Sigmoid colon (tissue), 7 donors: ENCODE results near the gene FAM13A. TPM values are rescaled to one million over a fixed set of nuclear protein-coding genes. Genes with fewer than 3 reads are reported as not detected.
A peak's percentile ranks its signal among the peaks of the same experiment; 100 is the strongest.

Experiments used
- DNase-seq: peaks from one replicate; pipeline ENCODE4 v3.0.0-alpha.2; 2019
- H3K27ac ChIP-seq, 4 donors: fragments of 200-600 bp; sonication (generic); one replicate each; pipeline ENCODE4 v1.5.1; 2016 to 2019; ENCODE audit warnings: mild to moderate bottlenecking in 1 of 4
- H3K27me3 ChIP-seq, 3 donors: fragments of 200-600 bp; sonication (generic); one replicate each; pipeline ENCODE4 v1.5.1; 2019; ENCODE audit warnings: mild to moderate bottlenecking in 1 of 3
- H3K36me3 ChIP-seq, 4 donors: fragments of 200-600 bp; sonication (generic); one replicate each; pipeline ENCODE4 v1.5.1; 2016 to 2019
- H3K4me1 ChIP-seq, 4 donors: fragments of 200-600 bp; sonication (generic); one replicate each; pipeline ENCODE4 v1.5.1; 2017 to 2019
- H3K4me3 ChIP-seq, 4 donors: fragments of 200-600 bp; sonication (generic); one replicate each; pipeline ENCODE4 v1.5.1; 2017 to 2019; ENCODE audit warnings: mild to moderate bottlenecking in 2 of 4, moderate library complexity in 1 of 4
- H3K9me3 ChIP-seq, 4 donors: fragments of 200-600 bp in 3 of 4; sonication (generic) in 3 of 4; one replicate each; pipeline versions ENCODE4 v1.5.1 to v1.6.1; 2013 to 2019
- EP300 ChIP-seq, 4 donors: sonication (generic); formaldehyde crosslinking; IDR thresholded peaks; one replicate each; pipeline ENCODE4 v1.6.1; 2017; ENCODE audit warnings: antibody characterized with exemption in 4 of 4
- POLR2A ChIP-seq, 2 donors: fragments of 450-650 bp; IDR thresholded peaks; one replicate each; pipeline ENCODE4 v1.6.1; 2016; ENCODE audit warnings: antibody characterized with exemption in 2 of 2, mild to moderate bottlenecking in 2 of 2, moderate library complexity in 2 of 2
- POLR2AphosphoS5 ChIP-seq, 4 donors: sonication (generic); formaldehyde crosslinking; IDR thresholded peaks; one replicate each; pipeline ENCODE4 v1.6.1; 2017; ENCODE audit warnings: antibody characterized with exemption in 4 of 4
- WGBS, 2 donors: extraction: QIAGEN DNeasy Blood & Tissue Kit; methylation state at CpG; one replicate each; pipeline ENCODE4 v1.1.7; 2013; 5-methylcytosine and 5-hydroxymethylcytosine counted together
- intact Hi-C: fragments of 100-400 bp; cut with DNase I; formaldehyde crosslinking; loops from one replicate; pipeline ENCODE4 v1.15.1; 2023
- polyA plus RNA-seq, 3 donors: library from polyadenylated mRNA; stranded (reverse); fragments of 200-250 nt; gene quantifications; one replicate each; pipeline ENCODE4 v1.2.3, GENCODE V29; 2013
- total RNA-seq, 4 donors: library from RNA; depleted of rRNA; stranded (reverse); fragments of >200 nt; gene quantifications; one replicate each; pipeline ENCODE4 v1.1.0, GENCODE V29; 2016
- TF ChIP-seq, protein P1 (sequence below), 4 experiments: fragments of 450-650 bp in 3 of 4; fragments of 200-600 bp in 1 of 4; IDR thresholded peaks; one replicate each; pipeline ENCODE4 v1.5.1; 2016 to 2019; ENCODE audit warnings: antibody characterized with exemption in 4 of 4, mild to moderate bottlenecking in 3 of 4, moderate library complexity in 2 of 4
- donor health status: healthy with polysubstance abuse.
- donor health status: Bipolar disorder and iron deficiency.
- donor health status: healthy.

The FAM13A gene
- total and polyA plus RNA-seq, 7 donors = 9.9 to 49.7 (median 41.1) TPM

DNA sequence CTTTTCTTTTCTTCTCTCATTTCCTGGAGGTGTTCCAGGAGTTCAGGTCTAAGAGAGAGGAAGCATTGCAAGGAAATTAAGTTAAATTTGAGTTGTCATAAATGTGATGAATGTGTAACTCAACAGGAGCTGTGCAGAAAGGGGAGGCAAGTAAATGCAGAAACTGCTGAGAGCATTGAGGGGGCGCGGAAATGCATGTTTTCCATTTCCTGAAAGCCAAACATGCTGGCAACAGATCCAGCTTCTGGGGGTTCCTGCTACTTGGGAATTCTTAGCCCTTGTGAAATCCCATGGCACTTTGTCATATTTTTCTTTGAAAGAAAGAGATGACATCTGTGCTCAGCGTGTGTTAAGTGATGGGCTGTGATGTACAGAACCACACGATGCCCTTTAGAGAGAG, 325.6 kb downstream of the FAM13A start:
- Histone ChIP-seq H3K27ac (no peak overlapping the region), H3K4me1 (peaks cover 0 to 21% (median 11%) of the 10 kb centered on the region in 4 donors), H3K4me3 (no peak overlapping the region), H3K9me3 (no peaks in the 10 kb centered on the region), H3K27me3 (no peaks in the 10 kb centered on the region), H3K36me3 (peaks cover 7 to 70% (median 35%) of the 10 kb centered on the region in 4 donors)
- intact Hi-C loops = no loop called here
- no peak for TF ChIP-seq POLR2AphosphoS5 (IDR thresholded peaks at IDR 0.05)
- TF ChIP-seq, protein P1, sequence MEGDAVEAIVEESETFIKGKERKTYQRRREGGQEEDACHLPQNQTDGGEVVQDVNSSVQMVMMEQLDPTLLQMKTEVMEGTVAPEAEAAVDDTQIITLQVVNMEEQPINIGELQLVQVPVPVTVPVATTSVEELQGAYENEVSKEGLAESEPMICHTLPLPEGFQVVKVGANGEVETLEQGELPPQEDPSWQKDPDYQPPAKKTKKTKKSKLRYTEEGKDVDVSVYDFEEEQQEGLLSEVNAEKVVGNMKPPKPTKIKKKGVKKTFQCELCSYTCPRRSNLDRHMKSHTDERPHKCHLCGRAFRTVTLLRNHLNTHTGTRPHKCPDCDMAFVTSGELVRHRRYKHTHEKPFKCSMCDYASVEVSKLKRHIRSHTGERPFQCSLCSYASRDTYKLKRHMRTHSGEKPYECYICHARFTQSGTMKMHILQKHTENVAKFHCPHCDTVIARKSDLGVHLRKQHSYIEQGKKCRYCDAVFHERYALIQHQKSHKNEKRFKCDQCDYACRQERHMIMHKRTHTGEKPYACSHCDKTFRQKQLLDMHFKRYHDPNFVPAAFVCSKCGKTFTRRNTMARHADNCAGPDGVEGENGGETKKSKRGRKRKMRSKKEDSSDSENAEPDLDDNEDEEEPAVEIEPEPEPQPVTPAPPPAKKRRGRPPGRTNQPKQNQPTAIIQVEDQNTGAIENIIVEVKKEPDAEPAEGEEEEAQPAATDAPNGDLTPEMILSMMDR (IDR thresholded peaks at IDR 0.05) = no peak
- no peak for TF ChIP-seq POLR2A (IDR thresholded peaks at IDR 0.05)
- TF ChIP-seq EP300 (IDR thresholded peaks at IDR 0.05) = no peak
- 86 to 96% methylated on average over 4 of the region's 4 CpGs for WGBS, 2 donors
- no peak for DNase-seq

GRCh38 chr4:88730811-88731210, 326.2 kb downstream of the FAM13A start:
- Histone ChIP-seq H3K36me3 (peaks cover 7 to 70% (median 35%) of the 10 kb centered on the region in 4 donors), H3K9me3 (no peaks in the 10 kb centered on the region), H3K4me1 (peaks cover 0 to 15% (median 9%) of the 10 kb centered on the region in 4 donors), H3K27ac (no peak overlapping the region), H3K27me3 (no peaks in the 10 kb centered on the region), H3K4me3 (no peak overlapping the region)
- 85 to 93% methylated on average over 5 of the region's 5 CpGs for WGBS, 2 donors
- intact Hi-C loops = no loop called here
- TF ChIP-seq POLR2AphosphoS5 (IDR thresholded peaks at IDR 0.05) (no peak), POLR2A (IDR thresholded peaks at IDR 0.05) (no peak), EP300 (IDR thresholded peaks at IDR 0.05) (no peak)
- TF ChIP-seq, protein P1 (IDR thresholded peaks at IDR 0.05) = no peak
- DNase-seq = no peak

GRCh38 chr4:88729146-88729760, 327.7 kb downstream of the FAM13A start:
- Histone ChIP-seq H3K36me3 (peaks cover 7 to 63% (median 35%) of the 10 kb centered on the region in 4 donors), H3K27me3 (no peaks in the 10 kb centered on the region), H3K27ac (no peak overlapping the region), H3K9me3 (no peaks in the 10 kb centered on the region), H3K4me1 (peaks cover 0 to 9% (median 4%) of the 10 kb centered on the region in 4 donors), H3K4me3 (no peak overlapping the region)
- DNase-seq = no peak
- WGBS, 2 donors = 83 to 95% methylated on average over 6 of the region's 6 CpGs
- intact Hi-C loops = no loop called here
- no peak for TF ChIP-seq POLR2A (IDR thresholded peaks at IDR 0.05)
- TF ChIP-seq EP300 (IDR thresholded peaks at IDR 0.05) = no peak
- TF ChIP-seq, protein P1 (IDR thresholded peaks at IDR 0.05) = no peak
- TF ChIP-seq POLR2AphosphoS5 (IDR thresholded peaks at IDR 0.05) = no peak

GRCh38 chr4:88728146-88728545, 328.8 kb downstream of the FAM13A start:
- Histone ChIP-seq H3K4me3 (no peak overlapping the region), H3K27ac (no peak overlapping the region), H3K4me1 (peaks cover 0 to 9% (median 4%) of the 10 kb centered on the region in 4 donors), H3K36me3 (peaks cover 7 to 69% (median 35%) of the 10 kb centered on the region in 4 donors), H3K9me3 (no peaks in the 10 kb centered on the region), H3K27me3 (no peaks in the 10 kb centered on the region)
- intact Hi-C loops = no loop called here
- WGBS, 2 donors = 96 to 97% methylated on average over 6 of the region's 6 CpGs
- no peak for DNase-seq
- TF ChIP-seq POLR2AphosphoS5 (IDR thresholded peaks at IDR 0.05) (peak in 1 of 4 donors; percentile 20), EP300 (IDR thresholded peaks at IDR 0.05) (no peak)

DNA sequence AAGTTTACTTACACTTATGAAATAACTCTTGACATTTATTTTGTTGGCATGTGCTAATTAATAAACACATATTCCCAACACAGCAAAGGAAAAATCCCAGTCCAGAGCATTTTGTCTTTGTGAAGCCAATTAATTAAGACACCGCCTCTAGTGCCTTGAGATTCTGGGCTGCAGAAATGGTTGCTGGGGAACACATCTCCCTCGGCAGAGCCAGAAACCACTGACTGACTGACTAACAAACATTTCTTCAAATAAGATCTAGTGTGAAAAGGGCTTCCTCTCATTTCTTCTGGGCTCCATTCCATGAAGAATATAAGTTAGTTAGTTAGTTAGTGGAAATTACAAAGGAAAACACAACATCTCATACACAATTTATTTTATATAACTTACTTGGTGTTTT, 331.0 kb downstream of the FAM13A start:
- H3K9me3 ChIP-seq = no peaks in the 10 kb centered on the region
- intact Hi-C loops = no loop called here
- no peak overlapping the region for H3K4me3 ChIP-seq
- TF ChIP-seq EP300 (IDR thresholded peaks at IDR 0.05) = no peak
- H3K36me3 ChIP-seq = peaks cover 7 to 63% (median 33%) of the 10 kb centered on the region in 4 donors
- H3K27ac ChIP-seq = no peak overlapping the region
- no peak for DNase-seq
- H3K4me1 ChIP-seq = peaks cover 0 to 12% (median 4%) of the 10 kb centered on the region in 4 donors
- WGBS, 2 donors = 91 to 96% methylated on average over 2 of the region's 2 CpGs
- H3K27me3 ChIP-seq = no peaks in the 10 kb centered on the region
